DOHH2 (cell line): Measurements from ENCODE around the gene RAB31.

ENCODE experiments used
- H3F3A ChIP-seq: fragments of 200-600 bp; sonication (generic), shearing (Covaris generic); 2 replicates; pipeline ENCODE4 v1.6.0; 2016; ENCODE audit warnings: antibody characterized with exemption, mild to moderate bottlenecking; ENCODE audit not compliant: control insufficient read depth, insufficient read depth
- H3K27ac ChIP-seq: fragments of 200-600 bp; sonication (generic); 2 replicates; pipeline ENCODE4 v1.5.1; 2014; ENCODE audit warnings: low read depth, mild to moderate bottlenecking, low read length, moderate library complexity
- H3K27me3 ChIP-seq: fragments of 200-600 bp; sonication (generic); 2 replicates; pipeline ENCODE4 v1.6.1; 2014; ENCODE audit warnings: mild to moderate bottlenecking, low read length, mixed read lengths; ENCODE audit not compliant: control insufficient read depth
- H3K36me3 ChIP-seq: fragments of 200-600 bp; sonication (generic); 2 replicates; pipeline ENCODE4 v1.6.1; 2014; ENCODE audit warnings: mild to moderate bottlenecking, low read length, moderate library complexity, mixed read lengths; ENCODE audit not compliant: control insufficient read depth
- H3K4me1 ChIP-seq: fragments of 200-600 bp; sonication (generic); 2 replicates; pipeline ENCODE4 v1.6.1; 2014; ENCODE audit warnings: mild to moderate bottlenecking, low read length, mixed read lengths; ENCODE audit not compliant: control insufficient read depth
- H3K4me2 ChIP-seq: fragments of 200-600 bp; sonication (generic); 2 replicates; pipeline ENCODE4 v1.6.0; 2014; ENCODE audit warnings: mild to moderate bottlenecking, low read length, moderate library complexity
- H3K4me3 ChIP-seq: fragments of 200-600 bp; sonication (generic); 2 replicates; pipeline ENCODE4 v1.5.1; 2014; ENCODE audit warnings: mild to moderate bottlenecking, low read length, mixed read lengths
- H3K79me2 ChIP-seq: fragments of 200-600 bp; sonication (generic); 2 replicates; pipeline ENCODE4 v1.6.1; 2014; ENCODE audit warnings: mild to moderate bottlenecking, low read length, mixed read lengths; ENCODE audit not compliant: control insufficient read depth
- H3K9me2 ChIP-seq: fragments of 200-600 bp; sonication (generic); replicated peaks from 2 replicates; pipeline ENCODE4 v1.6.1; 2014; ENCODE audit warnings: mild to moderate bottlenecking, low read length, mixed read lengths; ENCODE audit not compliant: control insufficient read depth
- H3K9me3 ChIP-seq: fragments of 200-600 bp; sonication (generic); 2 replicates; pipeline ENCODE4 v1.6.1; 2014; ENCODE audit warnings: antibody characterized with exemption, low read length, mixed read lengths; ENCODE audit not compliant: control insufficient read depth, insufficient read depth
- H4K20me1 ChIP-seq: fragments of 200-600 bp; sonication (generic); 2 replicates; pipeline ENCODE4 v1.6.0; 2014; ENCODE audit warnings: low read depth, mild to moderate bottlenecking, antibody characterized with exemption, low read length, moderate library complexity; ENCODE audit not compliant: control insufficient read depth, insufficient read depth
- EZH2phosphoT487 ChIP-seq: fragments of 200-600 bp; sonication (generic); IDR thresholded peaks from 2 replicates; pipeline ENCODE4 v1.6.1; 2017; ENCODE audit warnings: borderline replicate concordance, mild to moderate bottlenecking, antibody characterized with exemption, low read length, moderate library complexity, mixed read lengths
- TF ChIP-seq, protein P1 (sequence below): fragments of 200-600 bp; sonication (generic); IDR thresholded peaks from one replicate; pipeline ENCODE4 v1.5.1; 2014; ENCODE audit warnings: antibody characterized with exemption, mild to moderate bottlenecking, low read depth, low read length; ENCODE audit not compliant: poor library complexity, severe bottlenecking

The RAB31 gene

DNA sequence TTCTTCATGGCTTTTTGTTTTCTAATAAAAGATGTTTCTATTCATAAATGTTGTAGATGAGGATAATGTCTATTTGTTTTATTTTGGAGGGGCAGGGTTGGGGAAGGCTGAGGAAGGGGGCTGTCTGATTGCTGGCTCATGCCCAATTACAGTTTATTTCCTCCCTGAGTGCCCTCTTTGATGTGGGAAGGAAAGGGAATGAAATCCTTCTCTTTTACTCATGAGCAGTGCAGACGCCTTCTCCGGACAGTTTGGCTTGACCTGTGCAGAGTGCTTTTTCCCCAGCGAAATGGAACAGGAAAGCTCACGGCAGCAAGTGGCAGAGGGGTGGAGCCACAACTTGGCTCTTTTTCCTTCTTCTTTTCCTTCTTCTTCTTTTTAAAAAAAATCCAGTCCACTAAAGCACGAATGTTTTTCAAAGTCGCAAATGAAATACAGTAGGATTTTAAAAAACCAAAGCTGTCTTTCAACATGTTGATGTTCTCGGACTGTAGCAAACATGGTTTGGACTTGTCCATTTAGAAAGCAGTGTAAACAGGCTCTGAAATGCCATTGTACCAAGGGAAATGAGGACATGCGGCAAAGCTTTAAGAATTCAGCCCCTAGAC is 34.5 kb downstream of the RAB31 start:
- Histone ChIP-seq H4K20me1 (no peaks in the 10 kb centered on the region), H3F3A (no peaks in the 10 kb centered on the region), H3K4me3 (no peak overlapping the region), H3K36me3 (no peaks in the 10 kb centered on the region), H3K9me3 (no peaks in the 10 kb centered on the region), H3K4me2 (no peak overlapping the region), H3K4me1 (no peaks in the 10 kb centered on the region), H3K27me3 (no peaks in the 10 kb centered on the region), H3K9me2 (no peaks in the 10 kb centered on the region), H3K27ac (no peak overlapping the region), H3K79me2 (no peaks in the 10 kb centered on the region)
- TF ChIP-seq, protein P1, sequence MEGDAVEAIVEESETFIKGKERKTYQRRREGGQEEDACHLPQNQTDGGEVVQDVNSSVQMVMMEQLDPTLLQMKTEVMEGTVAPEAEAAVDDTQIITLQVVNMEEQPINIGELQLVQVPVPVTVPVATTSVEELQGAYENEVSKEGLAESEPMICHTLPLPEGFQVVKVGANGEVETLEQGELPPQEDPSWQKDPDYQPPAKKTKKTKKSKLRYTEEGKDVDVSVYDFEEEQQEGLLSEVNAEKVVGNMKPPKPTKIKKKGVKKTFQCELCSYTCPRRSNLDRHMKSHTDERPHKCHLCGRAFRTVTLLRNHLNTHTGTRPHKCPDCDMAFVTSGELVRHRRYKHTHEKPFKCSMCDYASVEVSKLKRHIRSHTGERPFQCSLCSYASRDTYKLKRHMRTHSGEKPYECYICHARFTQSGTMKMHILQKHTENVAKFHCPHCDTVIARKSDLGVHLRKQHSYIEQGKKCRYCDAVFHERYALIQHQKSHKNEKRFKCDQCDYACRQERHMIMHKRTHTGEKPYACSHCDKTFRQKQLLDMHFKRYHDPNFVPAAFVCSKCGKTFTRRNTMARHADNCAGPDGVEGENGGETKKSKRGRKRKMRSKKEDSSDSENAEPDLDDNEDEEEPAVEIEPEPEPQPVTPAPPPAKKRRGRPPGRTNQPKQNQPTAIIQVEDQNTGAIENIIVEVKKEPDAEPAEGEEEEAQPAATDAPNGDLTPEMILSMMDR: no peak
- TF ChIP-seq EZH2phosphoT487: no peak

DNA sequence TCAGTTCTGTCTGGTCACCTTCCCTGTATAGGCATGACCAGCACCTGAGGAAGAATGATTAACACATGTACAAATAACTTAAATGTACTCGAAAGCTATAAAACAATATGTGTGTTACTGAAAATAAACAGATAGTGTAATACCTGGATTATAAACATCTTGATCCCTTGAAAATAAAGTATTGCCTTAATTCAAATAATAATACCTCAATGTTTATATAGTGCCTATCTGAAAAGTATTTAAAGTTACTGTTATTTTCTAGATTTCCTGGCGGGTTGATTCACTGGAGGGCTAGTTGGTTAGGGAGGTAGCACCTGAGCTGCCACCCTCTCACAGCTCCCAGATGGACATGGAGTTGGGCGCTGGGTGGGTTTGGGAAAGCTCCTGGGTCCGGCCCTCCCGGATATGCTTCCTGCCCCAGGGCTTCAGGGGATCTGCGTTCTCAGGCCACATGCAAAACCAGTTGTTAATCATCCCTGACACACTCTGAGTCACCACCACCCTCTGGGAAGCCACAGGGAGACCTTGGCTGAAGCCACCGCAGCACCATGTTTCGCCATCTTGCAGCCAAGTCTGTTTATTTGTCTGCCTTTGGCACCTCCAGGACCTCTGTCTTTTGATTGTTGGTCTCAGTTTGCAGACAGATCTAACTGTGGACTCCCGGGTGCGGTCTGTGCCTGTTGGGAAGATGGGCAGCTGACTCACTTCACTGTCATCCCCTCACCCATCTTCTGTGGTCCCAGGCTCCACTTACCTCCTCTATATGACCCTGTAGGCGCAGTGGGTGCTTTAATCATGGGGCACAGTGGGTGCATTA is 35.3 kb downstream of the RAB31 start:
- TF ChIP-seq, protein P1: no peak
- no peak for TF ChIP-seq EZH2phosphoT487
- Histone ChIP-seq H3K36me3 (no peaks in the 10 kb centered on the region), H3K27ac (no peak overlapping the region), H3F3A (no peaks in the 10 kb centered on the region), H3K4me2 (no peak overlapping the region), H3K9me3 (no peaks in the 10 kb centered on the region), H3K79me2 (no peaks in the 10 kb centered on the region), H3K9me2 (no peaks in the 10 kb centered on the region), H3K4me3 (no peak overlapping the region), H4K20me1 (no peaks in the 10 kb centered on the region), H3K4me1 (no peaks in the 10 kb centered on the region), H3K27me3 (no peaks in the 10 kb centered on the region)

DNA sequence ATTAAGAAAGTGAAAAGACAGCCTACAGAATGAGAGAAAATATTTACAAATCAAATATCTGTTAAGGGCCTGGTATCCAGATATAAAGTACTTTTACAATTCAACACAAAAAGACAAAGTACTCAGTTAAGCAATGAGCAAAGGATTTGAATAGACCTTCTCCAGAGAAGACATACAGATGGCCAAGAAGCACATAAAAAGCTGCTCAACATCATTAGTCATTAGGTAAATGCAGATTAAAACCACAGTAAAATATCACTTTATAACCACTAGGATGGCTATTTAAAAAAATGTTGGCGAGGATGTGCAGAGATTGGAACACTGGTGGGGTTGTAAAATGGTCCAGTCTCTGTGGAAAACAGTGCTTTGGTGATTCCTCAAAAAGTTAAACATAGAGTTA is 38.9 kb downstream of the RAB31 start:
- H3F3A ChIP-seq: no peaks in the 10 kb centered on the region
- H3K27me3 ChIP-seq: no peaks in the 10 kb centered on the region
- no peak for TF ChIP-seq EZH2phosphoT487
- TF ChIP-seq, protein P1: no peak

More for the DNA sequence above, 38.9 kb downstream of the RAB31 start:
- Histone ChIP-seq H3K27ac (no peak overlapping the region), H3K4me2 (no peak overlapping the region), H3K79me2 (no peaks in the 10 kb centered on the region), H3K9me2 (no peaks in the 10 kb centered on the region), H3K4me1 (no peaks in the 10 kb centered on the region), H3K9me3 (no peaks in the 10 kb centered on the region), H4K20me1 (no peaks in the 10 kb centered on the region), H3K36me3 (no peaks in the 10 kb centered on the region), H3K4me3 (no peak overlapping the region)
